Measurements from ENCODE around the gene PLCB3.
A peak's percentile ranks its signal among the peaks of the same experiment; 100 is the strongest.

DNA sequence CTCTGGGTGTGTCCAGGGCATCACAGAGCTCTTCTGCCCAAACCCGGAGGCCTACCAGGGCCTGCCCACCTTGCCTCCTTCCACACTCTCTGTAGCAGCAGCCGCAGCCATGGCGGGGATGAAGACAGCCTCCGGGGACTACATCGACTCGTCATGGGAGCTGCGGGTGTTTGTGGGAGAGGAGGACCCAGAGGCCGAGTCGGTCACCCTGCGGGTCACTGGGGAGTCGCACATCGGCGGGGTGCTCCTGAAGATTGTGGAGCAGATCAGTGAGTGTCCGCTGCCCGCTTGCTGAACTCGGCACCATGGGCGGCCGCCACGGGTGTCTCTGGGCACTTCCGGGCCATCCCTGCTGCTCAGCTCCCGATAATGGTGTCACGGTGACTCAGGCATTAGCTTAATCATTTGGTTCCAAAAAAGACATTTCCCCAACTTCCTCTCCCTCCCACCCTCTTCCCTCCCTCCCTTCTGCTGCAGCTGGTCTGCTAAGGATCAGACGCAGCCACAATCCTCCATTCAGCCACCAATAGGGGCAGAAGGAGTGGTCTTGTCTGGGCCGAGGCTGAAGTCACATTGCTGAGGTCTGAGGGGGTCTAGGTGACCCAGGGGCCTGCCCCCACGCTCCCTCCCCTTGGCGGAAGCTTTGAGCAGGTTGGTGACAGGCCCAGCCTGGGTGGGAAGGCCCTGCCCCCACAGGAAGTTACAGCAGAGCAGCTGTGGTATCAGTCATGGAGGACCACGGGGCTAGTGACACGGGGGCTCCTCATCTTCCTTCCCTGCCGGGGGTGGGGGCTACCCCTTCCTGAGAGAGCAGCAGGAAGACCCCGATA is 43.9 kb upstream of the PLCB3 start:
- TF ChIP-seq, protein P1, sequence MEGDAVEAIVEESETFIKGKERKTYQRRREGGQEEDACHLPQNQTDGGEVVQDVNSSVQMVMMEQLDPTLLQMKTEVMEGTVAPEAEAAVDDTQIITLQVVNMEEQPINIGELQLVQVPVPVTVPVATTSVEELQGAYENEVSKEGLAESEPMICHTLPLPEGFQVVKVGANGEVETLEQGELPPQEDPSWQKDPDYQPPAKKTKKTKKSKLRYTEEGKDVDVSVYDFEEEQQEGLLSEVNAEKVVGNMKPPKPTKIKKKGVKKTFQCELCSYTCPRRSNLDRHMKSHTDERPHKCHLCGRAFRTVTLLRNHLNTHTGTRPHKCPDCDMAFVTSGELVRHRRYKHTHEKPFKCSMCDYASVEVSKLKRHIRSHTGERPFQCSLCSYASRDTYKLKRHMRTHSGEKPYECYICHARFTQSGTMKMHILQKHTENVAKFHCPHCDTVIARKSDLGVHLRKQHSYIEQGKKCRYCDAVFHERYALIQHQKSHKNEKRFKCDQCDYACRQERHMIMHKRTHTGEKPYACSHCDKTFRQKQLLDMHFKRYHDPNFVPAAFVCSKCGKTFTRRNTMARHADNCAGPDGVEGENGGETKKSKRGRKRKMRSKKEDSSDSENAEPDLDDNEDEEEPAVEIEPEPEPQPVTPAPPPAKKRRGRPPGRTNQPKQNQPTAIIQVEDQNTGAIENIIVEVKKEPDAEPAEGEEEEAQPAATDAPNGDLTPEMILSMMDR (IDR thresholded peaks at IDR 0.05 in 2 of 3, conservative IDR thresholded peaks at IDR 0.05 in 1 of 3; ENCODE audit: control insufficient read depth in 2 of 3, extremely low read depth in 1 of 3, insufficient read depth in 1 of 3, low read depth in 3 of 3, low read length in 3 of 3): no peak
- no peak for TF ChIP-seq RBBP5 (conservative IDR thresholded peaks at IDR 0.05)
- TF ChIP-seq SP1 (IDR thresholded peaks at IDR 0.05; ENCODE audit: low read depth, low read length): peak; percentile 72
- TF ChIP-seq YY1 (IDR thresholded peaks at IDR 0.05; ENCODE audit: low read depth, low read length): peak; percentile 85
- TF ChIP-seq POLR2A (IDR thresholded peaks at IDR 0.05; ENCODE audit: low read depth, low read length): peak; percentile 90
- TF ChIP-seq, protein P2, sequence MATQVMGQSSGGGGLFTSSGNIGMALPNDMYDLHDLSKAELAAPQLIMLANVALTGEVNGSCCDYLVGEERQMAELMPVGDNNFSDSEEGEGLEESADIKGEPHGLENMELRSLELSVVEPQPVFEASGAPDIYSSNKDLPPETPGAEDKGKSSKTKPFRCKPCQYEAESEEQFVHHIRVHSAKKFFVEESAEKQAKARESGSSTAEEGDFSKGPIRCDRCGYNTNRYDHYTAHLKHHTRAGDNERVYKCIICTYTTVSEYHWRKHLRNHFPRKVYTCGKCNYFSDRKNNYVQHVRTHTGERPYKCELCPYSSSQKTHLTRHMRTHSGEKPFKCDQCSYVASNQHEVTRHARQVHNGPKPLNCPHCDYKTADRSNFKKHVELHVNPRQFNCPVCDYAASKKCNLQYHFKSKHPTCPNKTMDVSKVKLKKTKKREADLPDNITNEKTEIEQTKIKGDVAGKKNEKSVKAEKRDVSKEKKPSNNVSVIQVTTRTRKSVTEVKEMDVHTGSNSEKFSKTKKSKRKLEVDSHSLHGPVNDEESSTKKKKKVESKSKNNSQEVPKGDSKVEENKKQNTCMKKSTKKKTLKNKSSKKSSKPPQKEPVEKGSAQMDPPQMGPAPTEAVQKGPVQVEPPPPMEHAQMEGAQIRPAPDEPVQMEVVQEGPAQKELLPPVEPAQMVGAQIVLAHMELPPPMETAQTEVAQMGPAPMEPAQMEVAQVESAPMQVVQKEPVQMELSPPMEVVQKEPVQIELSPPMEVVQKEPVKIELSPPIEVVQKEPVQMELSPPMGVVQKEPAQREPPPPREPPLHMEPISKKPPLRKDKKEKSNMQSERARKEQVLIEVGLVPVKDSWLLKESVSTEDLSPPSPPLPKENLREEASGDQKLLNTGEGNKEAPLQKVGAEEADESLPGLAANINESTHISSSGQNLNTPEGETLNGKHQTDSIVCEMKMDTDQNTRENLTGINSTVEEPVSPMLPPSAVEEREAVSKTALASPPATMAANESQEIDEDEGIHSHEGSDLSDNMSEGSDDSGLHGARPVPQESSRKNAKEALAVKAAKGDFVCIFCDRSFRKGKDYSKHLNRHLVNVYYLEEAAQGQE (IDR thresholded peaks at IDR 0.05; ENCODE audit: low read depth, low read length): no peak
- TF ChIP-seq EZH2 (IDR thresholded peaks at IDR 0.05; ENCODE audit: borderline replicate concordance, control insufficient read depth, low read depth, low read length): no peak
